NCI-H82 treated with DMSO at 0.1 percent for 48 hours (cell line): ENCODE measurements around the gene INPP4B.
A peak's percentile ranks its signal among the peaks of the same experiment; 100 is the strongest.
"Not testable (repeated sequence)": the region's sequence is repeated elsewhere in the genome, so short reads cannot be mapped to it uniquely, and the experiment has no call there.

ENCODE experiments used
- DNase-seq: peaks from one replicate; lab custom pipeline; 2025; ENCODE audit not compliant: unreplicated experiment; lab: John Stamatoyannopoulos, UW

INPP4B gene

DNA sequence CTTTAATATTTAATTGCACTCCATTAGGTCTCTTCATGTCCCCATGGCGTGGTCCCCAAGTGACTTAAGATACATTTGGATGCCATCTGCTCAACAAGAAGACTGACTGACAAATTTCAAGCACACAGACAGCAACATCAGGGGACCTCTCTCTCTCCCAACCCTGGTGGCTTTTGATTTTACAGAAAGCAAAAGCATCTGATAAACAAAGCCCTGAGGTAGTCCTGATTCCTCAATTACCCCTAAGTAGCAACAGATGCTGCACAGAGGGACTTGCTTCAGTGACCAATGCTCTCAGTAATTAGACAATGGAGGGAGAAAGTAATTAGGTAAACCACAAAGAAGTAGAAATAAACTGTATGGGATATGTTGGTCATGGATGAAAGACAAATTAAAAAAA, 426.4 kb downstream of the INPP4B start:
- peak; percentile 71 for DNase-seq

DNA sequence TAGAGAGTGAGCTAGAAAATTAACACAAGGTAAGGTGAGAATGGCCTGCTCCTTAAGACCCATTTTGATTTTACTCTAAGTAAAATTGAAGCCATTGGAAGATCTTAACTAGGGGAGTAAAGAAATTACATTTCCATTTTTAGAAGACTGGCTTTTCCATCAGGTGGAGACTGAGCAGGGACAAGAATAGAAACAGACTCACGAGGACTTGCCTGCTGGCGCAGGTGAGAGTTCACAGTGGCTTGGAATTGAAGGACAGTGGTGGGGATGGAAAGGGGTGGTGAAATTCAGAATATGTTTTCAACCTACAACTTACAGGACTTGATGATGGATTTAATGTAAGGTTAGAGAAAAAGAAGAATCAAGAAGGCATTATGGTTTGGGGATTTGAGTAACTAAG, 427.4 kb downstream of the INPP4B start:
- no peak for DNase-seq

DNA sequence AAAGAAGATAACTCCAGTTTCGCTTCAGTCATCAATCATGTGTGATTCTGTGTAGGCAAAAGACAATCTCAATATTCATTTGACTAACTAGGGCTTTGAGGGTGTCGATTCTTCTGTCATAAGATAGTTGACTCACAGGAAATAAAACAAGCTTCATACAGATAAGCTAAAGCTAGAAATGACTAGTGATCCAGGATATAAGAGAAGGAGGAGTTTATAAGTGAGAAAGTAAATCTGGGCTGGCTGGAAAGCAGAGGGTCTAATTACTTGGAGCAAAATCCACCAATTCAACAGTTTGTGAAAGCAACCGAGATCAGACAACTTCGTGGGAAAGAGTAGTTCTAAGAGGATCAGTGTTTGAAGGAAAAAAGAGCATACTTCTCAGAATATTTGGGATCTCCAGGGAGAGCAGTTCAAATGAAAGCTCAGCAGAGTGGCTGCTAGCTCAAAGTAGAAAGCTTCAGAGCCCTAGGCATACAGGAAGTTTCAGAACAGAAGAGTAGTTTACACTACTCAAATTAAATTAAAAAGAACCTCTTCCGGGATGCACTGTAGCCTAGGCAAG, 429.3 kb downstream of the INPP4B start:
- DNase-seq, result no peak

DNA sequence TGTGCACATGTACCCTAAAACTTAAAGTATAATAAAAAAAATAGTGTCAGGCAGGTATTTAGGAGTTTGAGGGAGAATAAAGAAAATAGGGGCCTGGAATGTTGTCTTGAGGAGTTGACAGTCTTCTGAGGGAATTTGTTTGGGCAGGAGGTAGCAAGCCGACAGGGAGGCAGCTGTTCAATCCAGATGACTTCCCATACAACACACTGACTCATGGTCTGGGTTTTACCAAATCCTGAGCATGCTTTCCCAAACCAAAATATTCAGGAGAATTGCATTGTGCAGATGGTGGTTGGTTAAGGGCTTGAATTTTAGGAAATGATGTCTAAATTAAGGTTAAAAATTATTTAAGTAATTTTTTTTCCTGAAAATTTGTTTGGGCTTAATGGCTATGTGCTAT, 430.0 kb downstream of the INPP4B start:
- no peak for DNase-seq

DNA sequence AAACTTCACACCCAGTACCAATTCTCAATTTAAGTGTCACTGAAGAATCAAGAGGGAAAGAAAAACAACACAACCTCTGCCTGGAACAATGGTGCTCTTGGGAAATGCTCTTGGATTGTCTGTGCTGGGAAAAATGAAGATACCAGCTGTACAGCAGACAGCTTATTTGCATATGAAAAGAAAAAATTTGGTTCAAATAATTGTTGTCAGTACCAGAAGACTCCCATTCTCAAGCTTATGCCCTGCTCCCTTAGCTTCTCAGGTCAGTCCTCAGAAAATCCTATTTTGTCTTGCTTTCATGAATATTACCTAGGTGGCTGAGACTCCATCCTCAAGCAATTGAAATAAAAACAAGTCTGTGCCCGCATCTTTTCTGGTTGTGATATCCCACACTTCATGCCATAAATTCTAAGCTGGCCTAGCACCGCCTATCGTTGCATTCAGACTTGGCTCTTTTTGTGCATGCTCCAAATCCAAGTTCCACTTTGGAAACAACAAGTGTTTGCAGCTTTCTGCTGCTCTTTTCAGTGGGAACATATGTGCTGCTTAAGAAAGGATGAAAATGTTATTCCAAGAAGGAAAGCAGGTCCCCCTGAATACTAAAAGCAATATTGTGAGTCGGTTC, 431.6 kb downstream of the INPP4B start:
- no peak for DNase-seq

DNA sequence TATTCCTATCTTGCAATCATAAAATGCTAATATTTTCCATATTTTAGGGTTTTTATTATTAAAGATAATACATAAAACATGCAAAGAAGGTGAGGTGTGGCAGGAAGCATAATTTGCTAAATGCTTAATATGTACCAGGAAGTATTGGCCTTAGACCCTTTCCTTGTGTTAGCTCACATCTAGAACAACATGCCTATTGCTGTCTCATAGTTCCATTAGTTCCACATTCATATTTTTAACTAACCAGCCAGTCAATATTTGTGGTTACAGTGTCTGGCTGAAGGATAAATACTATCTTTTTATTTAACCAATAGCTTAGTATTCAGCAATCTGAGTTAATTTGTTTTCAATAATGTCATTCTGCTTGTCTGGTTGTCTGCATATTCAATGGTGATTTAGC, 432.6 kb downstream of the INPP4B start:
- DNase-seq, result no peak

DNA sequence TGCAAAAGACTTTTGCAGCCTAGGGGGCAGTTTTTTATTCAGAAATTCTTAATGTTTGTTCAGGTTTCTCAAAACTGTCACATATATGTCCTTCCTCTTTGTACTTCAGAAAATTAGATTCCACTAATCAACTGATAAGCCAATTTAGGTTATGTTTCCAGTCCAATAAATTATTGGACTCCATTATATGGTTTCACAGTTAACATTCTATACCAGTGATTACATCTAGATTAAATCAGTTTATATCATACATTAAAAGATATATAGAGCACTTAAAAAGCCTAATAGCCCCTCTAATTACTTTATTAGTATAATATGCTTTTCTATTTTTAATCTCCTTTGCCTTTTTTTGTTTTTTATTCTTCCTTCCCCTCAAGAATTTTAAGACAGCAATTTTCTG, 434.1 kb downstream of the INPP4B start:
- DNase-seq, result no peak

DNA sequence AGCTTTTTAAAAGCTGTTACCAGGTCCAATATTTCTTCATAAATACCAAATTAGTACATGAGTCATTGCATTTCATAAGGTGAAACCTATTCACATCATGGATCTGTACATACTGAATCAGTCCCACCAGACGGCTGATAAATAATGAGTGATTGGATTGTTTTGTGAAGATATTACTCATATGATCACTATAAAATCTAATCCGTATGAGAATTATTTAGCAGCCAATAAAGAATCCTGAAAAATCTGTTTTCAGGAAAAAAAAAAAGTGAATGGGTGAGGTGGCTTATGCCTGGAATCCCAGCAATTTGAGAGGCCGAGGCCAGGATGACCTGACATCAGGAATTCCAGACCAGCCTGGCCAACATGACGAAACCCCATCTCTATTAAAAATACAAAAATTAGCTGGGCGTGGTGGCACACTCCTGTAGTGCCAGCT, 438.1 kb downstream of the INPP4B start:
- DNase-seq, result no peak

DNA sequence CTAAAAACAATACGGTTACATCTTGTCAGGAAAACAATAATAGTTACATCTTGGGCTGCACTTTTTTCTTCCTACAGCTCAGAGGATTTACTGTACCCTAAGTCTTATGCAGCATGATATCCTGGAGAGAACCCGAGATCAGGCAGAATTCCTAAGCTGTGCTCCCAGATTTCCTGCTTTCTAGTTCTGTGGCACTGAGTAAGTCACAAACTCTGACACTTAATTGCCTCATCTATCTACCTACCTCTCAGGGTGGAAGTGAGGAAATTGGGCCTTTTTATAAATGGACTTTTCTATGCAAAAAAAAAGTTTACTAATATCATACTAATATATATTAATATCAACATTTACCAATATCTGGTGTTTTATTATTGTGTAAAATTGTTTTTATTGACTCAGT, 438.5 kb downstream of the INPP4B start:
- no peak for DNase-seq

DNA sequence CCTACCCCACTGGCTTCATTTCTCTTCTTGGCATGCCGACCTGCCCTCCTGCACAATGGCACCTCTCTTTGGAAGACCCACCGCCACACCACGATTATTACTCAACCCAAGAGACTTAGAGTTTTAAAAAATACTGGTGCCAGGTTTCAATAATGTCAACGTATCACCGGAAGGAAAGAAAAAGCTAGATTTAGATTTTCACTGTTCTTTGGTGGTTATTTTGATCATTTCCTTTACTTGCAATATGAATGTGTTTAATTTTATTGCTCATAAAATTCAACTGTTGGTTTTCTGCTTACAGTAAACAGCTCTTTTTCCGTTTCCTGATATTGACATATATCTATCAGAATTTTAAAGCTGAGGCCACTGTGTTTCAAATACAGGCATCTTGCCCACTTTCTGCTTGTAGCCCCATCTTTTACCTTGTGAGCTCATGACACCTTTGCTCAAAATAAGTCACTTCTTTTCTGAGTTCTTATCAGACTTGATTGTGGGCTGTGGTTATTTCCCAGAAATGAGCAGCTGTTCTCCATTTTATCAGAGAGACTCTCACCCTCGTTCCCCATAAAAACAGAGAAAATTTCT, 439.1 kb downstream of the INPP4B start:
- DNase-seq, result no peak

DNA sequence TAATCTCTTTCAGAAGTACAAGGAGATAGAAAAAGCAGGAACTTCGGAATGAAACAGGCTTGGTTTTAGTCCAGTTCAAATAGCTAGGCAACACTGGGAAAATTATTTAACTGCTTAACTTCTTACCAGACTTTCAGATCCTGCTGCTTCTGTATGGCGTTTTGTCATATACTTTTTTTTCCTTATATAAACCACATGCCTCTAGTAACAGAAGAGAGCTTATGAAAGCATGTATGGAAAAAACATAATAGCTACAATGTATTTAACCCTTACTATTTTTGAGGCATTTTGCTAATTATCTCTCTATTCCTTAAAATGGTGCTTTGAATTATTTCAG, 439.6 kb downstream of the INPP4B start:
- no peak for DNase-seq

DNA sequence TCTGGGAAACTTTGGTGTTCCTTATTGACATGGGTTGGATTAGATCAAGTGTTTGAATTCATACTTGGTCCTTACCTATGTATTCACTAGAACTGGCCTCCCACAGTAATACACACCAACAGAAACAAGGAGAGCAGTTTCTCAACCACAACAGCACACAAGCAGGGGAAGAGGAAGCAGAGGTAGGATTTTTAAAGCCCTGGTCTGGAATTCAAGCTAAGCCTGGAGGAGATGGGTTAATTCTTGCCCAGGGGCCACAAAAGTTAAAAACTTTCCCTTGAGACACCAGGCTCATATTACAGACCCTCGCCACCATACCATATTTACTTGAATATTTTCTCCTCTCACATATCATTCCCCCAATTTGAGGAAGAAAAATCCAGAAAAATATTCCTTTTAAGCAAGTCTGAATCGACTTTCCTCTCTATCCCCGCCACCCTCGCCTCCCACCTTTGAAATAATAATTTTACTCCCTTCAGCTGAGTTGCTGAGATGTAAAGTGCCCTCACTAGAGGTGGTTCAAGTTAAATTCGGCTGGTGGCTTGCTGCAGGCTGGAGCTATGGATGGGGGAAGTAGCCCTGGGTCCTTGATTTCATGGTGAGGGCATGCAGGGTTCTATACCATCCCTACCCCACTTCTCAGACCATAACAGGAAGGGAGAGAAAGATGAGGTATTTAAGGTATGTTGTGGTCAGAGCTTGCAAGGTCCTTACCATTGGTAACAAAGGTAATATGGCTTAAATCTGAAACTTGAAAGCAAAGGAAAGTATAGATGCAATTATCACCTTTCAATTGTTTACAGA, 440.2 kb downstream of the INPP4B start:
- DNase-seq, result no peak

DNA sequence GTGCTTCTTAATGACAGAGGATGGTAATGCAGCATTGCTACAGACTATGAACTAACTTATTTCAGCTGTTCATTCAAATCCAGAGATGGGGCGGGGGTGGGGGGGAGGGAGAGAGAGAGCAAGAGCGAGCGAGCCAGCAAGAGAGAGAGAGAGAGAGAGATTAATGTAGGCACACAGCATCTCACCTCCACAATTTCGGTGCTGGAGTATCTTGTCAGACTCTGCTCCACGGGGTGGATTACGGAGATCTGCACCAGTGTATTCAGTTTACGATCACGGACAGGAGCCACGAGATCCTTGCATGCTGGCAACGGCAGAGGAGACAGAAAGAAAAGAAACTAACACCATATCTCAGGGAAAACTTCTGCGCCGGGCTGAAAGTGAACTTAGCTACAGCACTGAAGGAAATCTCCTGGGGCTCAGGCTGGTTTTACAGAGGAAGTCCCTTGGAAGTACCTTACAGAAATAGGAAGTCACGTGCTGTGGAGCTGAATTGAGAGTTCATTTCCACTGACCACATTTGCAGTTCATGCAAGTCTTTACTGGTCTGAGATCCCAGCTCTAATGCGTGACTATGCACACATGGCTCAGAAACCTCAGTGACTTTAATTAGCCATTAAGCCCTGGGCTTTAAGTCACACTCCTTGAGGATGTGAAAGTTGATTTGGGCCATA, 440.9 kb downstream of the INPP4B start:
- peak; percentile 62 for DNase-seq

DNA sequence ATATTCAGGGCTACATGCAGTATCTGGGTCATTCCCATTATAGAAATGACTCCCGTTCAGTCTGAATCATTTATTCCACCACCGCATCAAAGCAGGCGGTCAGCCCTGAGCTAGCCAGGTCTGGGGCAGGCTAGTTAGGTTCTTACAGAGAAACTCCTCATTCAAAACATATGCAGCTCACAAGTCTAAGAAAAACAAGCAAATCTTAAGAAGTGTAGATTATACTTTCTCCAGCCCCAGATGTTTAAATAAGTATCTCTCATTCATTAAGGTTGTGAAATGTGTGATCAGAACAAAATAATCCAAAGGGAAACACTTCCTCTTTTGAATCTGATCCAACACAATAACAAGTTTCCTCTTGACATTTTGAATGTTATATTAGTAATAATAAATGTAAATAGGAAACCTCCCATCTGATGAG, 441.9 kb downstream of the INPP4B start:
- no peak for DNase-seq

DNA sequence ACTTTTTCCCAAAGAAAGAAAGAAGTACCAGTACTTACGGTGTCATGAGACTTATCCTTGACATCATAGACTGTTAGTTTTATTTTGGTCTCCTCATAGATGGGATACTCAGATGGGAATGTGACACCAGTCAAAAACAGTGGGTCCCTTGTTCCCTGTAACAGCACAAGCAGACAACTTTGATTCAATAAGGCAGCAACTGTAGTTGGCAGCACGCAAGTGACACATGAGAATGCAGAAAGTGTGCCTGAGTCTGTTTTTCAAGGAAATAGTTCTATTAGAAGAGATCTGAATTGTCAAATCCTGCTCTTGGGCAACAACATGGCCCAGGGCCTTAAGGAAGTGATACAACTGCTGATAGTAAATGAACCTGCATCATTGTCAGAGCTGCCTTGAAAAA, 443.2 kb downstream of the INPP4B start:
- no peak for DNase-seq

DNA sequence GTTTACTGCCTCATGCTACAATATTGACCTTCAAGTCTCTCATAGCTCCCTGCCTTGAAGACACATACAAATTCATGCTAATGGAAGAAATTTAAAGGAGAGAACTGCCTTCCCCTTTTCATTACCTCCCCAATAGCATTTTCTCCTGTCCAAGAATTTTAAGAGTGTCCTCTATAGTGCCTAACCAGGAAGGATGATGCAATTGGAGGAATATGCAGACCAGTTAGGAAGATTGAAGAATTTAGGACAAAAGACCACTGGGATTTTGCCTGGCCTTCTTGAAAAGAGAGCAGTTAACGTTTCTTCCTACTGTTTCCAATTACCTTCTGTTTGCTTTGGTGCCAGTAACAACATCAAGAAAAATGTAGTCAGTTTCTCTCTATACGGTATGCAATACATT, 443.9 kb downstream of the INPP4B start:
- DNase-seq, result no peak

DNA sequence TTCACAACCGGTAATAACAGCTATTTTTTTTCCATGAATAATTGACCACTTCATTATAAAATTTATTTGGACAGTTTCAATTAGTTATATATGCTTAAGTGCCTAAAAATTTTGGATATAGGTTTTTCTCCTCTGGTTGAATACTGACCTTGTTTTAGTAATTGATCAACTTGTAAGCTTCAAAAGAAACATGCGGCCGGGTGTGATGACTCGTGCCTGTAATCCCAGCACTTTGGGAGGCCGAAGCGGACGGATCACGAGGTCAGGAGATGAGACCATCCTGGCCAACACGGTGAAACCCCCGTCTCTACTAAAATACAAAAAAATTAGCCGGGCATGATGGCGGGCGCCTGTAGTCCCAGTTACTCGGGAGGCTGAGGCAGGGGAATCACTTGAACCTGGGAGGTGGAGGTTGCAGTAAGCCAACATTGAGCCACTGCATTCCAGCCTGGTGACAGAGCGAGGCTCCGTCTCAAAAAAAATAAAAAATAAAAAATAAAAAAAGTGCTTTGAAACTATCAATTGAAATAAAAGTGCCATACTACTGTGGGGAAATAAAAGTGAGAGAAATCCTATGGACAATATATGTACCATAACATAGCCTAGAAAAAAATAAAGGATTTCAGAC, 448.6 kb downstream of the INPP4B start:
- not testable (repeated sequence) for DNase-seq

DNA sequence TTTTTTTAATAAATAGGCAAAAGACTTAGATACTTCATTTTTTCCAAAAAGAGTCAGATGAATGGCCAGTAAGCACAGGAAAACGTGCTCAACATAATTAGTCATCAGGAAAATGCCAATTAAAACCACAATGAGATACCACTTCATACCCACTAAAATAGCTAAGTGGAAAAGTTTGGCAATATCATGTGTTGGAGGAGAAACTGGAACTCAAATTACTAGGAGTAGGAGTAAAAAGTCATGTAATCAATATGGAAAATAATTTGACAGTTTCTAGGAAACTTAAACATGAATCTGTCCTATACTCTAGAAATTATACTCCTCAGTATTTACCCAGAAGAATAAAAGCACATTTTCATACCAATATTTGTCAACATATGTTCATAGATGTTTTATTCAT, 449.8 kb downstream of the INPP4B start:
- DNase-seq, result no peak

DNA sequence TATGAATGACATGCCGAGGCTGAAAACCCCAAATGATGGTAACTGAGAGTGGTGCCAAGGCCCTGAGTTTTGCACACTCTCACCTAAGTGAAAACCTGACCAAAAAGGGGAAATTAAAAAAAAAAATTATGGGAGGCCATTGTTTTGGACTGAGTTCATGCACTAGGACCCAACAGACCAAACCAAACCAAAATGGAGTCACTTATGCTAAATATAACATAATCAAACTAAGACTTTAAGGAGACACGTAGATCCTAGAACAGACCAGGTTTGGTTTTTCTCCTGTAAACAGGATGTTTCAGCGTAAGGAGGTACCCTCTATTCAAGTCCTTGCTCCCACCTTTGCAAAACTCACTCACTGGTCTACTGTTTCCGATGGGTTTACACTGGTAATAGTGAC, 453.0 kb downstream of the INPP4B start:
- DNase-seq, result no peak

DNA sequence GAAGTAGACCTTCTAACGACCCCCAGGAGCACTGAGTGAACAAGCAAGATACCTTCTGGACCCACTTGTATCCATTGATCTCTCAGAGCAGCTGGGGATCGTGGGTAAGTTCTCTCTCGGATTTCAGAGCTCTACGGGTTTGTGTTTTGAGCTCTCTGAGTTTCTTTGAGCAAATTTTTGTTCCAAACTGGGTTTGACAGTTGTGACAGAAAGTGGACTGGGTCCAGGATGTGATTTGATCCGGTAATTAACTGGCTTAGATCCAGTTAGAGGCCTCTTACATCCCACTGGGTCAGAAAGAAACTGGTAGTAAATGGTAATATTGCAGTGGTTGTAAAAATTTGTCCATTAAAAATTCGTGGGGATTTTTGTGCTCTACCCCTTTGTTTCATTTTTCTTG, 459.2 kb downstream of the INPP4B start:
- DNase-seq, result no peak

DNA sequence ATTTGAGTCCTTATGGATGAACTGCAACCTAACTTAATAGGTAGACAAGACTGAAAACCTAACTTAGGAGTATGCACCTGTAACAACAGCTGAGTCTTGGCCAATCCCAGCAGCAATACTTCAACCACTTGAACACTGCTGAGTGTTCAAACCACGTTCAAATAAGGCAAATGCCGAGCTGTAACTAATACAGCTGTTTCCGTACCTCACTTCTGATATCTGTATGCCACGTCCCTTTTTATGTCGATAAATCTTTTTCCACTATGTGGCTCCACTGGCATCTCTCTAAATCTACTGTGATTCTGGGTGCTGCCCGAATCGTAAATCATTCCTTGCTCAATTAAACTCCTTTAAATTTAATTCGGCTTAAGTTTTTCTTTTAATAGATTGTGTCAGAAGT, 459.7 kb downstream of the INPP4B start:
- no peak for DNase-seq
